ENCODE results near the gene TBC1D3B.
"Not testable (repeated sequence)": the region's sequence is repeated elsewhere in the genome, so short reads cannot be mapped to it uniquely, and the experiment has no call there.

GRCh38 chr17:36189993-36190392, 13.6 kb upstream of the TBC1D3B start:
- TF ChIP-seq SUZ12 (IDR thresholded peaks at IDR 0.05; ENCODE audit: extremely low read depth, insufficient read depth, insufficient read length); YY1 (IDR thresholded peaks at IDR 0.05; ENCODE audit: insufficient read depth, insufficient read length): not testable (repeated sequence)
